ENCODE results near the gene MGMT.

Gene MGMT

GRCh38 chr10:129583831-129584230 is 116.8 kb downstream of the MGMT start:
- DNase-seq (ENCODE audit: low read depth in 2 of 3, low spot score in 1 of 3) = no peak

DNA sequence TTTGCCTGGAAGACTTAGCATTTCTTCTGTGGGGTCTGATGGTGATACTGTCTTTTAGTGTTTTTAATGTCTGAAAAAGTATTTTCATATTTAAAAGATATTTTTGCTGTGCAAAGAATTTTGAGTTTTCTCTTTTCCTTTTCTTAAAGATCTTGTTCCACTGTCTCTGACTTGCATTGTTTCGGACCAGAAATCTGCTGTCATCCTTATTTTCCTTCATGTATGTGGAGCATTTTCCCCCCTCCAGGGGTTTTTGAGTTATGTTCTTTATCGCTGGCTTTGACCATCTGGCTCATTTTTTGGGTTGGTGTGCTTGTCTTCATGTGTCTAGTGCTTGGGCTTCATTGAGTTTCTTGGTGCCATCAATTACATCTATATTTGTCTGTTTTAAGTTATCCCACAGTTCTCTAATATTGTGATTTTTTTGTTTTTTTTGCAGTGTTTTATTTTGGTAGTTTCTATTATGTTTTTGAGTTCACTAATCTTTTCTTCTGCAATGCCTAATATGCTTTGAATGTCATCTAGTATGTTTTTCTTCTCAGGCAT is 119.9 kb downstream of the MGMT start:
- DNase-seq (ENCODE audit: low read depth in 2 of 3, low spot score in 1 of 3) = no peak

DNA sequence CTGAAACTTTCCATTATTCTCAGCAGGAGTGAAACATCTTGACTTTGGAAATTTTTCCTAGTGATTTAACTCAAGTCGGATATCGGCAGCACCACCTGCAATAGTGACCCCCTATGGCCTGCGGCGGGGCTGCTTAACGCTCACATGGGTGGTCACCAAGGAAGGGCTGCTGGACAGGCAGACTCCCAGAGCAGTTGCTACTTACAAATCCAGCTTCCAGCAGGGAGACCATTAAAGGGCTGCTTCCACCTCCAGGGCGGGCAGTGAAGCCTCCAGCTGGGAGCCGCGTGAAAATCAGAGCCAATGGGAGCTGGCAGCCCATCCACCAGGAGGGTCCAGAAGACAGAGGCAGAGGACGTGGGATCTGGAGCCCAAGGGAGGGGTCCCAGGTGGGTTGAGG is 122.5 kb downstream of the MGMT start:
- no peak for DNase-seq (ENCODE audit: low read depth in 2 of 3, low spot score in 1 of 3)

DNA sequence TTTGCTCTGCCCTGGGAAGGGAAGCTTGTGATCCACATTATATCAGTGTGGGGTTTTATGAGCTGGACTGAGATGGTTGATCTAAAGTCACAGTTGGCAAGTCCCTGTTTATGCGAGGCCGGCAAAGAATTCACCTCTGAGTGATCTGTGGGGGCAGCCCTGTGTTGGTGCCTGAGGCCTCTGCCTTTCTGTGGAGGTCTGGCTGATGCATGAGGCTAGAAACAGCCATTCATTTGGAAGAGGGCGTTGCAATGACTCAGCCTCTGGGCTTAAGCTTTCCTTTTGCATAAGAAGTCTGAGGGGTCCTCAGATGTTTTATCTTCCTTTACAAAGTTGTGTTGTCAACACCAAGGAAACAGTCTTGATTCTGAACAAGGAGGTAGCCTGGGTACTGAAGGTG is 126.9 kb downstream of the MGMT start:
- DNase-seq (ENCODE audit: low read depth in 2 of 3, low spot score in 1 of 3) = no peak

- DNase-seq (ENCODE audit: low read depth in 2 of 3, low spot score in 1 of 3) = no peak
These were observed 127.8 kb downstream of the MGMT start for GRCh38 chr10:129594811-129595210.

DNA sequence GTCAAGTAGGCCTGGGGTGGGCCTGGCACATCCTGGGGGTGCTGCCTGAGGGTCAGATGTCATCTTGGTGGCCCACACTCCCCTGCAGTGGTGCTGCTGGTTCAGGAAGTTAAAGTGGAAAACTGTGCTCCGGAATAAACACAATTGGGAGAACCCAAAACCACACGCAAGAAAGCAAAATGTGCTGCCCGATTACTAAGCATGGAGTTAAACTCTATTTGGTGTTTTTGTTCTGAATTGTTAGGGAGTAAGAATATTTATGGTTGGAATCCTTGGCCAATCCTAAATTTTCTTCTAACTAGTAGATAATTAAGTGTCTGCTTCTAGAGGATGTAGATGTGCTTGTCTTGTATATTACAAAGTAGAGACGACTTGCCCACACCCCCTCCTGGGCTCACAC is 131.4 kb downstream of the MGMT start:
- no peak for DNase-seq (ENCODE audit: low read depth in 2 of 3, low spot score in 1 of 3)

DNA sequence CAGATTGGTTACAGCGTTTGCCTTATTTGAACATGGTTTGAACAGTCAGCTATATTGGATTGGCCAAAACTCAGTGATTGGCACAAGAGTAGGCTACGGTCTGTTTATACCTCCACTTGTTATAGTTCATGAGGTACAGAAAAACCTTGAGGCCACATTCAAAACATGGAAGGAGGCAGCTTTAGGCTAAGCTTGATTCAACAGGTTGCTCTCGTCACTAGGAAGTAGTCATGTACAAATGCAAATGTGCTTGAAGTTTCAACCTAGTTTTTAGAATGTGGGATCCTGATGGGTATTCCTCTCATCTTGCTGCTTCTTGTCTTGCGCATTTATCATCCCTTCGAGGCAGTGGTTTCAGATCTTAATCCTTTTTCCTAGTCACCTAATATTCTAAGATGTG is 132.1 kb downstream of the MGMT start:
- no peak for DNase-seq (ENCODE audit: low read depth in 2 of 3, low spot score in 1 of 3)

DNA sequence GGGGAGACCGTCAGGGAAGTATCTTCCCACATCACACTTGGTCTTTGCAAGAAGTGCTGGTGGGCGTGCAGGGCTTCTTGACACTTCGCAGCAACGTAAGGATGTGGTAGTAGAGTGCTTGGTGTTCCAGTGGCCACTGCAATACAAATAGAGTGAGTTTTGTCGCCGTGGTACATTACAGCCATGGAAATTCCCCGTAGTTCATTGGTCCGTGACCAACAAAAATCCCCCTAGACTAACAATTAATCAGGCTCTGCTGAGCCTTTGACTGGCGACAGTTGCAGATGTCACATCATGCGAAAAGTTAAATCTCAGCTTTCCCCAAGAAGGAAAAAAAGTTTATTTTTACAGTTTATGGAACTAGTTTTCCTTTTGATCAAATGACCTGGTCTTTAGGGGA is 134.7 kb downstream of the MGMT start:
- no peak for DNase-seq (ENCODE audit: low read depth in 2 of 3, low spot score in 1 of 3)

- no peak for DNase-seq (ENCODE audit: low read depth in 2 of 3, low spot score in 1 of 3)
These were observed 136.0 kb downstream of the MGMT start for GRCh38 chr10:129602938-129603535.

- no peak for DNase-seq (ENCODE audit: low read depth in 2 of 3, low spot score in 1 of 3)
These were observed 137.4 kb downstream of the MGMT start for GRCh38 chr10:129604333-129605032.

DNA sequence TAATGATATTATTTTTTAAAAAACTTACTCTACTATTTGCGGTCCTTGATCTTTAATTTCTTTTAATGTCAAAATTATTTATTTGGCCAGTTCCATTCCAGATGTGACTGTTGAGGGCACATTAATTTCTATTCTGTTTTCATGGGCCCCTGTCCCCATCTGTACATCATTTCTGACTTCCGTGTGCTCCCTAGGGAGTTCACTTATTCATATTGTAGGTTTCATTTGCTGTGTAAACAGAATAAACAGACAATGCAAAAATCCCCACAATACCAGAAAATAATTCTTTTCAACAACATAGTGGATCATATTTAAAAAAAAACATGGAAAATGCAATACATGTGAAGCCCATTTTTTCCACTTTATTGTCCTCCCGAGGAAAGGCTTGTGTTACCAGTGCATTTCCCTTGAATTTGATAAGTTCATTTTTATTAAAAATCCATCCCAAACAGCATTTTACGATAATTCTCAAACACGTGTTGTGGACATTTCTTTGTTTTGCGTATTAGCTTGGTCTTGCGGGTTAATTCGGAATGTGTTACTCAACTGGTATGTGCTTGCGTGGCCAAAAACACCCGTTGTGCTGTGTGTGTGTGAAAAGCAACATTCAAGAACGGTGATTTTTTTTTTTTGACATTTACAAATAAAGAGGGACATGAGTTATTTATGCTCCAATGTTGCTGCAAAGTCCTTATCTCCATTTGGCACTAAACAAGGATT is 138.4 kb downstream of the MGMT start:
- no peak for DNase-seq (ENCODE audit: low read depth in 2 of 3, low spot score in 1 of 3)

GRCh38 chr10:129605986-129606518 is 139.0 kb downstream of the MGMT start:
- DNase-seq (ENCODE audit: low read depth in 2 of 3, low spot score in 1 of 3) = no peak

DNA sequence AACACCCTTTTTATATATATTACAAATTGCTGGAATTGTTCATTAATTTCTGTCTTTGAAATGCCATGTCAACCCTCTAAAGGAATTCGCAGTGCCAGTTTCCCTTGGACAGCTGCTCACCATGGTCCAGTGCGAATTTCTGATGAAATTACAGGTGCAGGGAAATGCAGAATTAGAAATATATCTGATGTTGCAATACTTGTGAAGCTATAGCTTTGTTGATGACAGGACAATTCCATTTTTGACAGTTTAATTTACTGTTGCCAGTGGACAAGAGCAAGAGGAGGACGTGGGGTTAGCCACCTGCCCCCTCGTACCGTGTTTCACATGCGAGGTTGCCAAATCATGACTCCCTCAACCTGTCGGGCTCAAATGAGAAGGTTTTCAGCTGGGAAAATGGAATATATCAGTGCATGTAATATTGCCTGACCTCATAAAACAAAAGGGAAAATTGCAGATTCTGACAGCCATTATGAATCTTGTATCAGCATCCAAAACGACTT is 140.6 kb downstream of the MGMT start:
- no peak for DNase-seq (ENCODE audit: low read depth in 2 of 3, low spot score in 1 of 3)

DNA sequence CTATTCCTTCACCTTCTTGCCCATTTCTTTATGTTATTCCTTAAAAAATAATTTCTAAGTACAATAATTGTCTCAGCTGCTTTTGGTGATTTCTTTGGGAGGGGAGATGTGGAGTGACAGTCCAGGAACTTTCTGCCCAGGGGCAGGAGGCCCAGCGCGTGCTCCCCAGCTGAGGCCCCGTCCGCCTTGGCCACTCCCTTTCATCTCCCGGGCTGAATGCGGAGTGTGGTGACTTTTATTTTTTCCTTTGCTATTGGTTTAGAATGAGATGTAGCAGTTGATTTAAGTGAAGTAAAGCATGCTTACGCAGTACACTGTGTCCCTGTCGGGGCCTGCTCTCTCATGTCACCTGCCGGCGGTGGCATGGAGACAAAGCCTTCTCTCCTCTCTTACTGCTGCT is 141.6 kb downstream of the MGMT start:
- no peak for DNase-seq (ENCODE audit: low read depth in 2 of 3, low spot score in 1 of 3)

DNA sequence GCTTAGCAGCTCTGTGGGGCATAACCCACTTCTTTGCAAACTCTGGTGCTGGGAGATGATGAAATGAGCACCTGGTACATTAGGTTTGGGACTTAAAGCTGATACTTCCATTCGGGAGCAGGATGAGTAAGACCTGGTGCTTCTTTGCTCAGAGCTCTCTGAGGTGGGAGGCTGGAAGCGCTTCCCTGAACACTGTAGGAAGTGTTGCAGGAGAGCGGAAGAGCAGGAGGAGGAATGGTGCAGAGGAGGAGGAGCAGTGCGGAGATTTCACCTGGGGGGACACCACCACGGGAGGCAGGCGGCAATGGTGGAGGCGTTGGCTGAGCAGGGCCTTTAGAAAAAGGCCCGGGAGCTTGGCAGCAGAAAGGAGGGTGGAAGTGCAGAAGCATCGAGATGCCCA is 142.5 kb downstream of the MGMT start:
- no peak for DNase-seq (ENCODE audit: low read depth in 2 of 3, low spot score in 1 of 3)

DNA sequence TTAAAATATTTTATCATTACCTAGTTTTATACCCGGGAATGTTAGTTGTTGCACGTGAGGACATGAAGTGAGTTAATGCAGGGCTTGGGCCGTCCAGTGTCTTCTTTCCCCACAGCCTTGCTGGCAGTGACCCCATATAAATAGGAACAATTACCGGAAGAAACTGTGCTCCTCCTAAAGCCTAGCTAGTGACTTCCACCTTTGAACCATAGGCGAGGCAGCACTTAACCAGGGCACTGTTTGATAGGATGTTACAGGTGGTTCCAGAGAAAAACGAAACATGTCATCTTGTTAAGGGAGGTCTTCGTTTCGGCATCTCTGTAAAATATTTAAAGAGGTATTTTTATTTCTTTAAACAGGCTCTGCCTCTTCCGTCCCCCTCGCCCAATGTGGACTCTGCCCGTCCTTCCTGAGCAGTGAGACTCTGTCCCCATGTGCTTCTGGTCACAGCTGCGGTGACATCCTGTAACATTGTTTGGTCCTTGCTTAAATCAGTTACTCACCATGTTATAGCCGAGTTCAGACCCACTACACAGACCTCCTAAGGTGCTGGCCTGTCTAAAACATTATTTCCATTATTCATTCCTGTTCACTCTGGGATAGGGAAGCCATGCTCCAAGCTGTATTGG is 145.6 kb downstream of the MGMT start:
- no peak for DNase-seq (ENCODE audit: low read depth in 2 of 3, low spot score in 1 of 3)

DNA sequence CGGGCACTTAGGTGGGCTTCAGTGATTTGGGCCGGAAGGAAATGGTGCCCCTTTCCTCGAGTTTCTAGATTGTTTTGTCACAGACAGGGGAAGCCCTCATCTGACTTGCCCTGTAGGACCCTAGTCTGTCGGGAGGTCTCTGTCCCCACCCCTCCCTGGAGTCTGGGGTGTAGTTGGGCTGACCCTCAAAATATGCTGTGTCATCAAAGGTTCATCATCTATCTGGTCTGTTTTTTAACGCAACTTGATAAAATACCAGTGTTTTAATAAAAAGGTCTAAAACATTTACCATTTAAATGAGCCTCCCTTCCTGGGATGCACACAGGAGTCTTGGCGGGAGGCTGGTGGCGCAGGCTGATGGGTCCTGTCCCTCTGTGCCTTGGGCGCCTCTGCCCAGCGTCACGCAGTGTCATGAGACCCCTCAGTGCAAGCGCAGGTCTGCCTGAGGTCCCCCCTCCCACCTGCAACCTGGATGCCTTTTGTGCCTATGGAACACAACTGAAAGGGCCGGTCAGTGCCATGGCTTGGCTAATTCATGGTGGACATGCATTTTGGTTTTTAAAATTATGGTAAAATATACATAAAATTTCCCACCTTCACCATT is 146.4 kb downstream of the MGMT start:
- DNase-seq (ENCODE audit: low read depth in 2 of 3, low spot score in 1 of 3) = no peak

GRCh38 chr10:129614341-129614740 is 147.3 kb downstream of the MGMT start:
- no peak for DNase-seq (ENCODE audit: low read depth in 2 of 3, low spot score in 1 of 3)

DNA sequence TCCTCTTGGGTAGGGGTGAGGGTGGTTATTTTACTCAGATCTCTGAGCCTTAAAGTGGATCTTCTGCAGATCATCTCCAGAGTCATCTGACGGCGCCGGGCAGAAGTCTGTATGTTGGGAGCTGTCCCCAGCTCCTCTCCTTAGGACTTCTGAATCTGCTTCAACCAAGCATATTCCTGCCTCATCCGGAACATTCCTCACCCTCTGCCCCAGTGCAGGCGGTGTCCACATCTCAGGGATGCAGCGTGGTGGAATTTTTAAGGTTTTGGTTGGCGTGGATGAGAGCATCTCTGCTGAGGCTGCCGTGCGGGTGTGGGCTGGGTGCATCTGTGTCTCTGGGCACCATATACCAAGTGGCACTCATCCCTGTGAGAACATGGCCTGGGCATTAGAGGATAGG is 148.3 kb downstream of the MGMT start:
- DNase-seq (ENCODE audit: low read depth in 2 of 3, low spot score in 1 of 3) = no peak

- no peak for DNase-seq (ENCODE audit: low read depth in 2 of 3, low spot score in 1 of 3)
These were observed 149.0 kb downstream of the MGMT start for GRCh38 chr10:129615921-129616525.

DNA sequence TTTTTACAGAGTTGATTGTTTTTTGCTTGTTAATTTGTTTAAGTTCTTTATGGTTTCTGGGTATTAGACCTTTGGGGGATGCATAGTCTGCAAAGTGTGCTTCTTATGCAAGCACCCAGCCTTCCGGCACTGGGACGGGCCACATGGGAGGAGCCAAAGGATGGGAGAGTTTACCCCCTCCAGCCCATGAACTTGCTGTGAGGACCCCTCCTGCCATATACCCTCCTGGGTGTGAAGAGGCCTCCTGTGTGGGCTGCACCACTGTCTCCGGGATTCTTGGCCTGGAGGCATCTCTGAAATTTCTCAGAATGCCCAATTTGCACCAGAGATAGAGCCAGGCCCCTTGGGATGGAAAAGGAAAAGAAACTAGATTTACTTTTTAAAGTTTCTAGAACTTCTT is 150.7 kb downstream of the MGMT start:
- DNase-seq (ENCODE audit: low read depth in 2 of 3, low spot score in 1 of 3) = no peak
